Body of pancreas (tissue), 4 donors: ENCODE data around the gene COL4A2.

Source experiments
- POLR2A ChIP-seq, 3 donors: fragments of 450-650 bp; IDR thresholded peaks; one replicate each; pipeline ENCODE4 v1.6.1; 2016; ENCODE audit warnings: antibody characterized with exemption in 3 of 3, mild to moderate bottlenecking in 2 of 3
- TF ChIP-seq, protein P1 (sequence below), 7 experiments: fragments of 450-650 bp in 4 of 7; fragments of 200-600 bp in 3 of 7; sonication (generic) in 3 of 7; IDR thresholded peaks; one replicate each; pipeline ENCODE4 v1.5.1; 2016 to 2019; ENCODE audit warnings: antibody characterized with exemption in 7 of 7

- TF ChIP-seq, protein P1, sequence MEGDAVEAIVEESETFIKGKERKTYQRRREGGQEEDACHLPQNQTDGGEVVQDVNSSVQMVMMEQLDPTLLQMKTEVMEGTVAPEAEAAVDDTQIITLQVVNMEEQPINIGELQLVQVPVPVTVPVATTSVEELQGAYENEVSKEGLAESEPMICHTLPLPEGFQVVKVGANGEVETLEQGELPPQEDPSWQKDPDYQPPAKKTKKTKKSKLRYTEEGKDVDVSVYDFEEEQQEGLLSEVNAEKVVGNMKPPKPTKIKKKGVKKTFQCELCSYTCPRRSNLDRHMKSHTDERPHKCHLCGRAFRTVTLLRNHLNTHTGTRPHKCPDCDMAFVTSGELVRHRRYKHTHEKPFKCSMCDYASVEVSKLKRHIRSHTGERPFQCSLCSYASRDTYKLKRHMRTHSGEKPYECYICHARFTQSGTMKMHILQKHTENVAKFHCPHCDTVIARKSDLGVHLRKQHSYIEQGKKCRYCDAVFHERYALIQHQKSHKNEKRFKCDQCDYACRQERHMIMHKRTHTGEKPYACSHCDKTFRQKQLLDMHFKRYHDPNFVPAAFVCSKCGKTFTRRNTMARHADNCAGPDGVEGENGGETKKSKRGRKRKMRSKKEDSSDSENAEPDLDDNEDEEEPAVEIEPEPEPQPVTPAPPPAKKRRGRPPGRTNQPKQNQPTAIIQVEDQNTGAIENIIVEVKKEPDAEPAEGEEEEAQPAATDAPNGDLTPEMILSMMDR (IDR thresholded peaks at IDR 0.05) = no peak
- no peak for TF ChIP-seq POLR2A (IDR thresholded peaks at IDR 0.05)
Measured at GRCh38 chr13:110484290-110485048, 177.4 kb downstream of the COL4A2 start.
